Left forelimb (tissue), 1 donor: ENCODE results near the gene OR7A5.
"Not testable (repeated sequence)": the region's sequence is repeated elsewhere in the genome, so short reads cannot be mapped to it uniquely, and the experiment has no call there.

ENCODE experiments used
- DNase-seq: peaks from one replicate; pipeline ENCODE4 v3.0.0-alpha.2; 2018; ENCODE audit warnings: low spot score

Gene OR7A5

GRCh38 chr19:14835011-14835410 lies at the start of gene OR7A5, which contains the start of gene OR7C1:
Gene OR7A5 (minus strand): TSS chr19:14835185. CDS start chr19:14828241, 6,944 bp downstream.
Gene OR7C1 (minus strand): TSS chr19:14835185. CDS start chr19:14800136, 35,049 bp downstream.
- no peak for DNase-seq

GRCh38 chr19:14871619-14872230 lies 36.7 kb upstream of the OR7A5 start:
- DNase-seq: no peak

- no peak for DNase-seq
Measured at GRCh38 chr19:14868497-14868896, 33.5 kb upstream of the OR7A5 start.

- no peak for DNase-seq
Measured at GRCh38 chr19:14848822-14849221, 13.8 kb upstream of the OR7A5 start, which contains the start of gene OR7A10. Gene OR7A10 (minus strand): TSS chr19:14848922. CDS start chr19:14841877, 7,045 bp downstream.

GRCh38 chr19:14843578-14843977 lies 8.6 kb upstream of the OR7A5 start:
- DNase-seq: no peak

GRCh38 chr19:14843169-14843568 lies 8.2 kb upstream of the OR7A5 start:
- no peak for DNase-seq

GRCh38 chr19:14840206-14840605 lies 5.2 kb upstream of the OR7A5 start:
- DNase-seq: no peak

- DNase-seq: no peak
Measured at GRCh38 chr19:14837391-14837790, 2.4 kb upstream of the OR7A5 start.

- DNase-seq: no peak
Measured at GRCh38 chr19:14830702-14831101, 4.3 kb downstream of the OR7A5 start.

GRCh38 chr19:14826006-14826405 lies 9.0 kb downstream of the OR7A5 start:
- no peak for DNase-seq

GRCh38 chr19:14821937-14822336 lies 13.0 kb downstream of the OR7A5 start:
- DNase-seq: no peak

GRCh38 chr19:14818588-14818987 lies 16.4 kb downstream of the OR7A5 start:
- DNase-seq: no peak

- no peak for DNase-seq
Measured at GRCh38 chr19:14817052-14817451, 17.9 kb downstream of the OR7A5 start.

GRCh38 chr19:14814982-14815652 lies 19.9 kb downstream of the OR7A5 start:
- DNase-seq: no peak

- no peak for DNase-seq
Measured at GRCh38 chr19:14809272-14810057, 25.5 kb downstream of the OR7A5 start.

GRCh38 chr19:14804765-14805164 lies 30.2 kb downstream of the OR7A5 start:
- DNase-seq: no peak

GRCh38 chr19:14798760-14799159 lies 36.2 kb downstream of the OR7A5 start:
- no peak for DNase-seq

GRCh38 chr19:14796021-14796420 lies 39.0 kb downstream of the OR7A5 start:
- no peak for DNase-seq

- DNase-seq: no peak
Measured at GRCh38 chr19:14795078-14795721, 39.8 kb downstream of the OR7A5 start.

GRCh38 chr19:14792250-14792649 lies 42.7 kb downstream of the OR7A5 start:
- DNase-seq: not testable (repeated sequence)

GRCh38 chr19:14786421-14786851 lies 48.5 kb downstream of the OR7A5 start:
- DNase-seq: peak; percentile 71

GRCh38 chr19:14785102-14785793 lies 49.7 kb downstream of the OR7A5 start:
- DNase-seq: not testable (repeated sequence)
